ENCODE measurements around the gene PARVG.

The PARVG gene

GRCh38 chr22:44201665-44202064, 20.9 kb downstream of the PARVG start:
- POLR2A ChIA-PET, result no interaction called here
- no peak for TF ChIP-seq TARDBP (IDR thresholded peaks at IDR 0.05)
- TF ChIP-seq PKNOX1 (IDR thresholded peaks at IDR 0.05), result no peak
- TF ChIP-seq SUZ12 (IDR thresholded peaks at IDR 0.05), result no peak
- no peak for TF ChIP-seq HDGF (IDR thresholded peaks at IDR 0.05; ENCODE audit: borderline replicate concordance)
- CTCF ChIA-PET, result no interaction called here
- no peak for DNase-seq (ENCODE audit: extremely low spot score)

- ChIA-PET CTCF (no interaction called here), POLR2A (no interaction called here)
- no peak for TF ChIP-seq SUZ12 (IDR thresholded peaks at IDR 0.05)
- no peak for DNase-seq (ENCODE audit: extremely low spot score)
These were observed 21.6 kb downstream of the PARVG start for GRCh38 chr22:44202261-44202789.

GRCh38 chr22:44203203-44203602, 22.5 kb downstream of the PARVG start:
- ChIA-PET POLR2A (no interaction called here), CTCF (no interaction called here)
- TF ChIP-seq BHLHE40 (IDR thresholded peaks at IDR 0.05; ENCODE audit: borderline replicate concordance) (no peak), PKNOX1 (IDR thresholded peaks at IDR 0.05) (no peak), SUZ12 (IDR thresholded peaks at IDR 0.05) (no peak), ELF4 (IDR thresholded peaks at IDR 0.05) (no peak), LEF1 (IDR thresholded peaks at IDR 0.05; ENCODE audit: borderline replicate concordance) (no peak), FOXK2 (IDR thresholded peaks at IDR 0.05) (no peak), FOXM1 (IDR thresholded peaks at IDR 0.05; ENCODE audit: borderline replicate concordance) (no peak), FOXA1 (IDR thresholded peaks at IDR 0.05) (no peak), HDGF (IDR thresholded peaks at IDR 0.05; ENCODE audit: borderline replicate concordance) (no peak), SP1 (IDR thresholded peaks at IDR 0.05) (no peak), CTBP1 (IDR thresholded peaks at IDR 0.05; ENCODE audit: borderline replicate concordance) (no peak), NFRKB (IDR thresholded peaks at IDR 0.05) (no peak), TARDBP (IDR thresholded peaks at IDR 0.05) (no peak), ZNF384 (IDR thresholded peaks at IDR 0.05) (no peak)
- no peak for DNase-seq (ENCODE audit: extremely low spot score)

GRCh38 chr22:44204739-44205515, 24.2 kb downstream of the PARVG start:
- POLR2A ChIA-PET, result no interaction called here
- CTCF ChIA-PET, result no interaction called here
- DNase-seq (ENCODE audit: extremely low spot score), result no peak
- TF ChIP-seq CTBP1 (IDR thresholded peaks at IDR 0.05; ENCODE audit: borderline replicate concordance), result no peak
- no peak for TF ChIP-seq FOXK2 (IDR thresholded peaks at IDR 0.05)
- no peak for TF ChIP-seq ARNT (IDR thresholded peaks at IDR 0.05)
- TF ChIP-seq ELF4 (IDR thresholded peaks at IDR 0.05), result no peak
- no peak for TF ChIP-seq TARDBP (IDR thresholded peaks at IDR 0.05)
- no peak for TF ChIP-seq LEF1 (IDR thresholded peaks at IDR 0.05; ENCODE audit: borderline replicate concordance)
- TF ChIP-seq L3MBTL2 (conservative IDR thresholded peaks at IDR 0.05), result no peak

GRCh38 chr22:44205516-44206329, 25.0 kb downstream of the PARVG start:
- POLR2A ChIA-PET, result no interaction called here
- CTCF ChIA-PET, result no interaction called here
- TF ChIP-seq L3MBTL2 (conservative IDR thresholded peaks at IDR 0.05) (no peak), FOXK2 (IDR thresholded peaks at IDR 0.05) (no peak), LEF1 (IDR thresholded peaks at IDR 0.05; ENCODE audit: borderline replicate concordance) (no peak)
- DNase-seq (ENCODE audit: extremely low spot score), result no peak

- TF ChIP-seq ARNT (IDR thresholded peaks at IDR 0.05) (no peak), NFRKB (IDR thresholded peaks at IDR 0.05) (no peak), SP1 (IDR thresholded peaks at IDR 0.05) (no peak), HDGF (IDR thresholded peaks at IDR 0.05; ENCODE audit: borderline replicate concordance) (no peak), SUZ12 (IDR thresholded peaks at IDR 0.05) (no peak), ZNF384 (IDR thresholded peaks at IDR 0.05) (no peak), L3MBTL2 (conservative IDR thresholded peaks at IDR 0.05) (no peak), FOXM1 (IDR thresholded peaks at IDR 0.05; ENCODE audit: borderline replicate concordance) (no peak), FOXA1 (IDR thresholded peaks at IDR 0.05) (no peak), TARDBP (IDR thresholded peaks at IDR 0.05) (no peak), FOXK2 (IDR thresholded peaks at IDR 0.05) (no peak)
- POLR2A ChIA-PET, result no interaction called here
- CTCF ChIA-PET, result no interaction called here
- DNase-seq (ENCODE audit: extremely low spot score), result no peak
These were observed 25.6 kb downstream of the PARVG start for GRCh38 chr22:44206330-44206645.

- CTCF ChIA-PET, result no interaction called here
- TF ChIP-seq CTBP1 (IDR thresholded peaks at IDR 0.05; ENCODE audit: borderline replicate concordance) (no peak), SUZ12 (IDR thresholded peaks at IDR 0.05) (no peak), ZNF384 (IDR thresholded peaks at IDR 0.05) (no peak), BHLHE40 (IDR thresholded peaks at IDR 0.05; ENCODE audit: borderline replicate concordance) (no peak), HDGF (IDR thresholded peaks at IDR 0.05; ENCODE audit: borderline replicate concordance) (no peak), ELF4 (IDR thresholded peaks at IDR 0.05) (no peak), PKNOX1 (IDR thresholded peaks at IDR 0.05) (no peak), FOXA1 (IDR thresholded peaks at IDR 0.05) (no peak), NFRKB (IDR thresholded peaks at IDR 0.05) (no peak), TARDBP (IDR thresholded peaks at IDR 0.05) (no peak)
- no peak for DNase-seq (ENCODE audit: extremely low spot score)
- POLR2A ChIA-PET, result no interaction called here
These were observed 26.0 kb downstream of the PARVG start for GRCh38 chr22:44206696-44207095.

Measured in HEK293T (cell line).